PFSK-1 (cell line): ENCODE measurements around the gene ITGA6.

Experiments used
- FOXP2 ChIP-seq: optimal IDR thresholded peaks from 2 replicates; pipeline ENCODE3; 2011; ENCODE audit warnings: borderline replicate concordance, control low read depth, inconsistent platforms; ENCODE audit not compliant: insufficient read depth; ENCODE audit errors: extremely low read length, extremely low read depth
- POLR2AphosphoS5 ChIP-seq: IDR thresholded peaks from 2 replicates; pipeline ENCODE4 v1.6.1; 2012; ENCODE audit warnings: low read depth, mild to moderate bottlenecking, control low read depth, low read length, moderate library complexity
- REST ChIP-seq, 2 experiments: IDR thresholded peaks; 2 replicates each; pipeline versions ENCODE4 v1.6.1 to v1.8.0; 2011 to 2012; ENCODE audit warnings: low read depth in 2 of 2, low read length in 2 of 2, control low read depth in 1 of 2, inconsistent platforms in 1 of 2, mild to moderate bottlenecking in 1 of 2, moderate library complexity in 1 of 2; ENCODE audit not compliant: insufficient read depth in 1 of 2
- SIN3A ChIP-seq: IDR thresholded peaks from 2 replicates; pipeline ENCODE4 v1.6.1; 2012; ENCODE audit warnings: mild to moderate bottlenecking, low read length, moderate library complexity, borderline replicate concordance; ENCODE audit not compliant: insufficient read depth
- TAF1 ChIP-seq: IDR thresholded peaks from 2 replicates; pipeline ENCODE4 v1.6.1; 2012; ENCODE audit warnings: low read length, control low read depth, borderline replicate concordance; ENCODE audit not compliant: insufficient read depth

- TF ChIP-seq REST (IDR thresholded peaks at IDR 0.05; ENCODE audit: insufficient read depth in 1 of 2, low read depth in 2 of 2, low read length in 2 of 2) (no peak), POLR2AphosphoS5 (no peak), TAF1 (no peak), SIN3A (no peak), FOXP2 (no peak)
These were observed 56.9 kb downstream of the ITGA6 start for GRCh38 chr2:172484253-172484652.
